ENCODE measurements around the gene FOXJ1. TPM values are rescaled to one million over a fixed set of nuclear protein-coding genes. Genes with fewer than 3 reads are reported as not detected.

FOXJ1 gene
- total and polyA plus RNA-seq, 2 of the 4 experiments (the other 2 are of a cell fraction) = 0.05 TPM; not detected in 1

- no TSS peak for BruUV-seq (replicated peaks)
- ChIA-PET POLR2A (ENCODE audit: unreplicated experiment) (no interaction called here), CTCF (no interaction called here)
- H3K56ac ChIP-seq (ENCODE audit: extremely low read depth, insufficient read depth, low read length) = no peak overlapping the region
- DNase-seq = no peak
- 18% methylated on average over 8 of the region's 21 CpGs; no CpG with 5 or more reads in 1 of the 2 experiments for WGBS, 2 experiments (ENCODE audit: extremely low coverage in 2 of 2, insufficient read length in 1 of 2)
- no peak overlapping the region for H2BK15ac ChIP-seq (ENCODE audit: low read depth, low read length)
- H4K91ac ChIP-seq (ENCODE audit: insufficient read depth, low read depth, low read length) = no peak overlapping the region
- H3K9ac ChIP-seq (ENCODE audit: low read depth, low read length) = no peak overlapping the region
- dilution Hi-C loops (cut with HindIII; ENCODE audit: low sequenced_read_pairs, unreplicated experiment) = no loop called here
- TF ChIP-seq POLR2A (IDR thresholded peaks at IDR 0.05; ENCODE audit: low read depth, low read length) (no peak), RFX5 (IDR thresholded peaks at IDR 0.05; ENCODE audit: low read depth, low read length) (no peak), BHLHE40 (IDR thresholded peaks at IDR 0.05; ENCODE audit: low read depth, low read length) (no peak), MAZ (IDR thresholded peaks at IDR 0.05; ENCODE audit: borderline replicate concordance, low read depth, low read length) (no peak), USF2 (IDR thresholded peaks at IDR 0.05; ENCODE audit: low read depth, low read length) (no peak), MXI1 (IDR thresholded peaks at IDR 0.05; ENCODE audit: borderline replicate concordance, low read depth, low read length) (no peak), CEBPB (IDR thresholded peaks at IDR 0.05; ENCODE audit: low read depth, low read length) (no peak), RCOR1 (IDR thresholded peaks at IDR 0.05; ENCODE audit: insufficient replicate concordance, low read length) (no peak), FOS (IDR thresholded peaks at IDR 0.05; ENCODE audit: low read depth, low read length) (no peak), SMC3 (IDR thresholded peaks at IDR 0.05; ENCODE audit: low read depth, low read length) (no peak), NFE2L2 (IDR thresholded peaks at IDR 0.05; ENCODE audit: low read depth, low read length) (no peak), RAD21 (IDR thresholded peaks at IDR 0.05; ENCODE audit: low read length) (no peak), MAFK (IDR thresholded peaks at IDR 0.05; ENCODE audit: low read depth, low read length) (no peak), CHD1 (IDR thresholded peaks at IDR 0.05; ENCODE audit: low read depth, low read length) (no peak)
- TF ChIP-seq, protein P1, sequence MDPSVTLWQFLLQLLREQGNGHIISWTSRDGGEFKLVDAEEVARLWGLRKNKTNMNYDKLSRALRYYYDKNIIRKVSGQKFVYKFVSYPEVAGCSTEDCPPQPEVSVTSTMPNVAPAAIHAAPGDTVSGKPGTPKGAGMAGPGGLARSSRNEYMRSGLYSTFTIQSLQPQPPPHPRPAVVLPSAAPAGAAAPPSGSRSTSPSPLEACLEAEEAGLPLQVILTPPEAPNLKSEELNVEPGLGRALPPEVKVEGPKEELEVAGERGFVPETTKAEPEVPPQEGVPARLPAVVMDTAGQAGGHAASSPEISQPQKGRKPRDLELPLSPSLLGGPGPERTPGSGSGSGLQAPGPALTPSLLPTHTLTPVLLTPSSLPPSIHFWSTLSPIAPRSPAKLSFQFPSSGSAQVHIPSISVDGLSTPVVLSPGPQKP (IDR thresholded peaks at IDR 0.05; ENCODE audit: borderline replicate concordance, low read depth, low read length) = no peak
- TF ChIP-seq, protein P2, sequence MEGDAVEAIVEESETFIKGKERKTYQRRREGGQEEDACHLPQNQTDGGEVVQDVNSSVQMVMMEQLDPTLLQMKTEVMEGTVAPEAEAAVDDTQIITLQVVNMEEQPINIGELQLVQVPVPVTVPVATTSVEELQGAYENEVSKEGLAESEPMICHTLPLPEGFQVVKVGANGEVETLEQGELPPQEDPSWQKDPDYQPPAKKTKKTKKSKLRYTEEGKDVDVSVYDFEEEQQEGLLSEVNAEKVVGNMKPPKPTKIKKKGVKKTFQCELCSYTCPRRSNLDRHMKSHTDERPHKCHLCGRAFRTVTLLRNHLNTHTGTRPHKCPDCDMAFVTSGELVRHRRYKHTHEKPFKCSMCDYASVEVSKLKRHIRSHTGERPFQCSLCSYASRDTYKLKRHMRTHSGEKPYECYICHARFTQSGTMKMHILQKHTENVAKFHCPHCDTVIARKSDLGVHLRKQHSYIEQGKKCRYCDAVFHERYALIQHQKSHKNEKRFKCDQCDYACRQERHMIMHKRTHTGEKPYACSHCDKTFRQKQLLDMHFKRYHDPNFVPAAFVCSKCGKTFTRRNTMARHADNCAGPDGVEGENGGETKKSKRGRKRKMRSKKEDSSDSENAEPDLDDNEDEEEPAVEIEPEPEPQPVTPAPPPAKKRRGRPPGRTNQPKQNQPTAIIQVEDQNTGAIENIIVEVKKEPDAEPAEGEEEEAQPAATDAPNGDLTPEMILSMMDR (conservative IDR thresholded peaks at IDR 0.05; ENCODE audit: low read depth, low read length) = no peak
- H3K23ac ChIP-seq (ENCODE audit: low read depth, low read length) = no peak overlapping the region
- no peak overlapping the region for H2BK120ac ChIP-seq (ENCODE audit: low read depth, low read length)
- no peak overlapping the region for H3K4ac ChIP-seq (ENCODE audit: low read depth, low read length)
- H4K8ac ChIP-seq (ENCODE audit: low read depth in 2 of 2, low read length in 2 of 2) = no peak overlapping the region
- H3K4me1 ChIP-seq (ENCODE audit: control insufficient read depth, insufficient read depth, low read length) = no peaks in the 10 kb centered on the region
- intact Hi-C loops (cut with micrococcal nuclease) = no loop called here
- no peaks in the 10 kb centered on the region for H3K36me3 ChIP-seq (ENCODE audit: control insufficient read depth, insufficient read depth, low read length)
- H2AK5ac ChIP-seq (ENCODE audit: low read depth, low read length) = no peak overlapping the region
- no peak overlapping the region for H3K4me3 ChIP-seq (ENCODE audit: insufficient read depth, low read depth, low read length)
- in situ Hi-C loops (cut with MboI; ENCODE audit: low sequenced_read_pairs) = no loop called here
- no peak overlapping the region for H2BK5ac ChIP-seq (ENCODE audit: low read depth, low read length, poor library complexity, severe bottlenecking)
- H3K18ac ChIP-seq (ENCODE audit: low read depth, low read length) = no peak overlapping the region
- no peak overlapping the region for H3K27ac ChIP-seq (ENCODE audit: insufficient read depth, low read length)
- H3K27me3 ChIP-seq (ENCODE audit: control insufficient read depth, insufficient read depth, low read length) = peaks cover 59% of the 10 kb centered on the region
- H4K20me1 ChIP-seq (ENCODE audit: insufficient read depth, low read length) = no peaks in the 10 kb centered on the region
- no peak overlapping the region for H4K5ac ChIP-seq (ENCODE audit: low read depth, low read length)
- peak overlapping the region; percentile 65 for H2AK9ac ChIP-seq (replicated peaks; ENCODE audit: low read depth, low read length, poor library complexity)
- no peaks in the 10 kb centered on the region for H3K79me1 ChIP-seq (ENCODE audit: low read depth in 1 of 2, low read length in 2 of 2)
- no peak for ATAC-seq (ENCODE audit: low read depth)
- H2AFZ ChIP-seq (replicated peaks; ENCODE audit: low read length, poor library complexity) = peak overlapping the region; percentile 51
- no peak overlapping the region for H2BK20ac ChIP-seq (ENCODE audit: low read depth, low read length)
- no peaks in the 10 kb centered on the region for H3K9me1 ChIP-seq (ENCODE audit: insufficient read depth, low read length)
- no peaks in the 10 kb centered on the region for H3K9me3 ChIP-seq (ENCODE audit: control insufficient read depth, insufficient read depth, low read length)
- no peak overlapping the region for H3K4me2 ChIP-seq (ENCODE audit: low read depth, low read length)
- no peak overlapping the region for H3K14ac ChIP-seq (replicated peaks; ENCODE audit: low read depth, low read length)
Observed at GRCh38 chr17:76131051-76131691, 9.9 kb downstream of the FOXJ1 start.

All from IMR-90 (cell line).